Activated CD4-positive, alpha-beta T cell treated with anti-CD3 and anti-CD28 coated beads for 4 hours (primary cell): ENCODE results near the gene AK2.
"Not testable (repeated sequence)": the region's sequence is repeated elsewhere in the genome, so short reads cannot be mapped to it uniquely, and the experiment has no call there.

Experiments
- DNase-seq, 2 donors: peaks; one replicate each; pipeline ENCODE4 v3.0.0-alpha.2; 2020

Gene AK2

GRCh38 chr1:32997381-32997891, 39.2 kb downstream of the AK2 start:
- no peak for DNase-seq

GRCh38 chr1:32993324-32993636, 43.4 kb downstream of the AK2 start:
- DNase-seq: not testable (repeated sequence)

- peak; percentile 18 to 24 for DNase-seq
Observed at GRCh38 chr1:32992489-32993323, 44.0 kb downstream of the AK2 start.

GRCh38 chr1:32991819-32992488, 44.7 kb downstream of the AK2 start:
- no peak for DNase-seq

- no peak for DNase-seq
Observed at GRCh38 chr1:32991386-32991785, 45.3 kb downstream of the AK2 start.

GRCh38 chr1:32990887-32991286, 45.8 kb downstream of the AK2 start:
- DNase-seq: no peak

- peak; percentile 22 to 23 for DNase-seq
Observed at GRCh38 chr1:32989160-32990050, 47.3 kb downstream of the AK2 start.

- DNase-seq: no peak
Observed at GRCh38 chr1:32988665-32989064, 48.0 kb downstream of the AK2 start.

GRCh38 chr1:32985226-32985625, 51.5 kb downstream of the AK2 start:
- no peak for DNase-seq

GRCh38 chr1:32984455-32985171, 52.1 kb downstream of the AK2 start:
- DNase-seq: peak in 1 of 2 donors; percentile 23

GRCh38 chr1:32984090-32984454, 52.6 kb downstream of the AK2 start:
- no peak for DNase-seq

GRCh38 chr1:32983020-32983419, 53.7 kb downstream of the AK2 start:
- DNase-seq: no peak

- DNase-seq: peak; percentile 61 to 64
Observed at GRCh38 chr1:32981003-32981901, 55.4 kb downstream of the AK2 start.

- no peak for DNase-seq
Observed at GRCh38 chr1:32980080-32980479, 56.6 kb downstream of the AK2 start.

GRCh38 chr1:32978854-32979253, 57.8 kb downstream of the AK2 start:
- no peak for DNase-seq

GRCh38 chr1:32977546-32978087, 59.1 kb downstream of the AK2 start:
- DNase-seq: no peak

GRCh38 chr1:32975055-32975454, 61.6 kb downstream of the AK2 start:
- DNase-seq: not testable (repeated sequence)

GRCh38 chr1:32973458-32973857, 63.2 kb downstream of the AK2 start:
- DNase-seq: not testable (repeated sequence)

- no peak for DNase-seq
Observed at GRCh38 chr1:32972814-32973428, 63.8 kb downstream of the AK2 start.

- DNase-seq: no peak
Observed at GRCh38 chr1:32971576-32971975, 65.1 kb downstream of the AK2 start.

- no peak for DNase-seq
Observed at GRCh38 chr1:32971156-32971555, 65.5 kb downstream of the AK2 start.
